ENCODE measurements around the gene MKRN1. TPM values are rescaled to one million over a fixed set of nuclear protein-coding genes. Genes with fewer than 3 reads are reported as not detected.
A peak's percentile ranks its signal among the peaks of the same experiment; 100 is the strongest.

The MKRN1 gene, protein sequence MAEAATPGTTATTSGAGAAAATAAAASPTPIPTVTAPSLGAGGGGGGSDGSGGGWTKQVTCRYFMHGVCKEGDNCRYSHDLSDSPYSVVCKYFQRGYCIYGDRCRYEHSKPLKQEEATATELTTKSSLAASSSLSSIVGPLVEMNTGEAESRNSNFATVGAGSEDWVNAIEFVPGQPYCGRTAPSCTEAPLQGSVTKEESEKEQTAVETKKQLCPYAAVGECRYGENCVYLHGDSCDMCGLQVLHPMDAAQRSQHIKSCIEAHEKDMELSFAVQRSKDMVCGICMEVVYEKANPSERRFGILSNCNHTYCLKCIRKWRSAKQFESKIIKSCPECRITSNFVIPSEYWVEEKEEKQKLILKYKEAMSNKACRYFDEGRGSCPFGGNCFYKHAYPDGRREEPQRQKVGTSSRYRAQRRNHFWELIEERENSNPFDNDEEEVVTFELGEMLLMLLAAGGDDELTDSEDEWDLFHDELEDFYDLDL
- polyA plus RNA-seq = 85.2 TPM
- long read RNA-seq, donor 1, transcript MKRN1-202 (5 exons, 1,601 nt) = major isoform, 6 of 10 reads
- long read RNA-seq, donor 1, partial matches to known transcripts = 0 of 10 reads
- long read RNA-seq, donor 1, other reads (novel, unspliced or antisense) = 0 of 10 reads
- long read RNA-seq, donor 2, transcript MKRN1-202 (5 exons, 1,601 nt) = minor isoform, 13 of 38 reads
- long read RNA-seq, donor 2, transcript MKRN1-201 (8 exons, 3,151 nt) = major isoform, 24 of 38 reads
- long read RNA-seq, donor 2, partial matches to known transcripts = 0 of 38 reads
- long read RNA-seq, donor 2, other reads (novel, unspliced or antisense) = 0 of 38 reads
- long read RNA-seq, donor 3, transcript MKRN1-201 (8 exons, 3,151 nt) = major isoform, 34 of 62 reads
- long read RNA-seq, donor 3, transcript MKRN1-202 (5 exons, 1,601 nt) = minor isoform, 24 of 62 reads
- long read RNA-seq, donor 3, partial matches to known transcripts = 0 of 62 reads
- long read RNA-seq, donor 3, other reads (novel, unspliced or antisense) = 0 of 62 reads
- long read RNA-seq, donor 4, partial matches to known transcripts = 0 of 3 reads
- long read RNA-seq, donor 4, other reads (novel, unspliced or antisense) = 0 of 3 reads
- long read RNA-seq, donor 5, transcript MKRN1-201 (8 exons, 3,151 nt) = major isoform, 9 of 14 reads
- long read RNA-seq, donor 5, transcript MKRN1-202 (5 exons, 1,601 nt) = minor isoform, 5 of 14 reads
- long read RNA-seq, donor 5, partial matches to known transcripts = 0 of 14 reads
- long read RNA-seq, donor 5, other reads (novel, unspliced or antisense) = 0 of 14 reads
- long read RNA-seq, donor 6, transcript MKRN1-201 (8 exons, 3,151 nt) = major isoform, 19 of 43 reads
- long read RNA-seq, donor 6, transcript MKRN1-202 (5 exons, 1,601 nt) = major isoform, 19 of 43 reads
- long read RNA-seq, donor 6, partial matches to known transcripts = 0 of 43 reads
- long read RNA-seq, donor 6, other reads (novel, unspliced or antisense) = 0 of 43 reads
- long read RNA-seq, donor 7, partial matches to known transcripts = 0 of 8 reads
- long read RNA-seq, donor 7, other reads (novel, unspliced or antisense) = 0 of 8 reads
- long read RNA-seq, donor 8, transcript MKRN1-201 (8 exons, 3,151 nt) = major isoform, 34 of 53 reads
- long read RNA-seq, donor 8, transcript MKRN1-202 (5 exons, 1,601 nt) = minor isoform, 16 of 53 reads
- long read RNA-seq, donor 8, partial matches to known transcripts = 0 of 53 reads
- long read RNA-seq, donor 8, other reads (novel, unspliced or antisense) = 0 of 53 reads
- long read RNA-seq, donor 9, transcript MKRN1-202 (5 exons, 1,601 nt) = minor isoform, 10 of 29 reads
- long read RNA-seq, donor 9, transcript MKRN1-201 (8 exons, 3,151 nt) = major isoform, 16 of 29 reads
- long read RNA-seq, donor 9, partial matches to known transcripts = 0 of 29 reads
- long read RNA-seq, donor 9, other reads (novel, unspliced or antisense) = 0 of 29 reads
- long read RNA-seq, donor 10, transcript MKRN1-201 (8 exons, 3,151 nt) = major isoform, 25 of 42 reads
- long read RNA-seq, donor 10, transcript MKRN1-202 (5 exons, 1,601 nt) = minor isoform, 15 of 42 reads
- long read RNA-seq, donor 10, partial matches to known transcripts = 0 of 42 reads
- long read RNA-seq, donor 10, other reads (novel, unspliced or antisense) = 0 of 42 reads
- long read RNA-seq, donor 11, transcript MKRN1-202 (5 exons, 1,601 nt) = minor isoform, 8 of 28 reads
- long read RNA-seq, donor 11, transcript MKRN1-201 (8 exons, 3,151 nt) = major isoform, 17 of 28 reads
- long read RNA-seq, donor 11, partial matches to known transcripts = 0 of 28 reads
- long read RNA-seq, donor 11, other reads (novel, unspliced or antisense) = 0 of 28 reads

DNA sequence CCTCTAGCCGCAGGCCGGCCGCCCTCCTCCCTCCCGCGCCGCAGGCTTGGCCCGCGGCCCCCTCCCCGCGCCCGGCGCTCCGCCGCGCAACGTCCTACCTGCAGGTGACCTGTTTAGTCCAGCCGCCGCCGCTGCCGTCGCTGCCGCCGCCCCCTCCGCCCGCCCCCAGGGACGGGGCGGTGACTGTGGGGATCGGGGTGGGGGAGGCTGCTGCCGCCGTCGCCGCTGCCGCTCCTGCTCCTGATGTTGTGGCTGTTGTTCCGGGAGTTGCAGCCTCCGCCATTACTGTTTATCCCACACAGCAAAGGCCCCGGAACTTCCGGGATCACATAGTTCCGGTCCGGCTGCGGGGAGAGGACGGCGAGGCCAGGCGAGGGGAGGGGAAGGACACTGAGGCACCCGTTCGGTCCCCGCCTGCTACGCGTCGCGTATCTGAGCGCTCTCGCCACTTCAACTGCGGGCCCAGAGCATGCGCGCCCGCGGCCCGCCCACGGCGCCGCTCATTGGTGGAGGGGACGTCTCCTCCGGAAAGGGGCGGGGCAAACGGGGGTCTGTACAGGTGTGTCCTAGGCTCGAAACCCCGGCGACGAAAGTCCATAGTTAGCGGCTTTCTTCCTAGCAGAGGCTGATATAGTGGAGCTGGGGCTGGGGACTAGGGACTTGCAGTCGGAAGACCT, at the start of gene MKRN1:
Gene MKRN1, minus strand, starts transcription at position 444 of the 677 bp plus-strand sequence. Its CDS starts 161 bp downstream, at position 283.
- Histone ChIP-seq H3K36me3 (ENCODE audit: control insufficient read depth, insufficient read depth, low read length) (no peaks in the 10 kb centered on the region), H3K4me1 (ENCODE audit: control insufficient read depth, insufficient read depth, low read length) (peaks cover 4% of the 10 kb centered on the region), H3K27me3 (ENCODE audit: control insufficient read depth, insufficient read depth, low read length) (no peaks in the 10 kb centered on the region), H3K4me3 (ENCODE audit: low read length) (peak within 1 kb of the TSS; percentile 97), H3K9me3 (ENCODE audit: control insufficient read depth, low read depth, low read length) (no peaks in the 10 kb centered on the region), H3K27ac (ENCODE audit: low read length) (peak within 1 kb of the TSS; percentile 95)
- WGBS (ENCODE audit: insufficient coverage, low lambda C conversion rate) = 0% methylated on average over 1 of the region's 71 CpGs
- peak; percentile 97 to 99 for DNase-seq

DNA sequence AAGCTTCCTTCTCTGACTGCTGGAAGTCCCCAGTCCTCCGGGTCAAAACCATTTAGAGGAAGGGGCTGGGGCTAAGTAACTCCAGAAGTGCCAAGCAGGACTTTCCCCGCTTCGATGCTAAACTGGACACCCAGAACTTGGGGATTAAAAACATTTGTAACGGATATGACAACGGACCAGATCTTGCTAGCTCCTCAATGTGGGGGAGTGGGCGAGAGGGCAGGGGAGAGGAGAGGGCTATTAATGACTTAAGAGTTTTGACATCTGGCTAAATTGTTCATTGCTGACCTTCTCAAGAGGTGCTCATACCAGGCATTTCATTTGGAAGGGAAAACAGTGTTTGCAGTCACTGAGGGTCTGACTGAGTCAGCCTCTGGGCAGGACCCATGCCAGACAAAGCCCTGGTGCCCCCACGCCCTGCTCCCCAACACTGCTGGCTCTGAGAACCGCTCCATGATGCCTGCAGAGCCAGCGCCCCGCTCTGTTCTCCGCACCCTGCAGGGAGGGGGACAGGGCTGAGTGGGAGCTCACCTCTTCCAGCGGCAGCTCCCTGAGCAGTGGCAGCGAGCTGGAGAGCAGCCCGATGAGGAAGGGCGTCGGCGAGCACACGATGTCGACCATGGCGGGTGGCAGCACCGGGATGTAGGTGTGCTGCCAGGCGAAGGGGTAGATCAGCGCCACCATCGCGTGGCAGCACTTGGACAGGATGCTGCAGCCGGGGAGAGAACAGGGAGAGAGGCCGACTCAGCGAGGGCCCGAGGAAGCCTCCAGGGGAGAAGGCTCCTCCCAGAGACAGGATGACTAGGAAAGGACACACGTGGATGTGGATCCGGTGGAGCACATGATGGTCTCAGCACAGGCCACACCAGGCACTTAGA, 47.7 kb upstream of the MKRN1 start:
- Histone ChIP-seq H3K9me3 (ENCODE audit: control insufficient read depth, low read depth, low read length) (no peaks in the 10 kb centered on the region), H3K27me3 (ENCODE audit: control insufficient read depth, insufficient read depth, low read length) (no peaks in the 10 kb centered on the region), H3K4me1 (ENCODE audit: control insufficient read depth, insufficient read depth, low read length) (no peaks in the 10 kb centered on the region), H3K27ac (ENCODE audit: low read length) (no peak overlapping the region), H3K4me3 (ENCODE audit: low read length) (no peak overlapping the region), H3K36me3 (ENCODE audit: control insufficient read depth, insufficient read depth, low read length) (peaks cover 8% of the 10 kb centered on the region)
- DNase-seq = no peak
- WGBS (ENCODE audit: insufficient coverage, low lambda C conversion rate) = 100% methylated on average over 2 of the region's 31 CpGs

DNA sequence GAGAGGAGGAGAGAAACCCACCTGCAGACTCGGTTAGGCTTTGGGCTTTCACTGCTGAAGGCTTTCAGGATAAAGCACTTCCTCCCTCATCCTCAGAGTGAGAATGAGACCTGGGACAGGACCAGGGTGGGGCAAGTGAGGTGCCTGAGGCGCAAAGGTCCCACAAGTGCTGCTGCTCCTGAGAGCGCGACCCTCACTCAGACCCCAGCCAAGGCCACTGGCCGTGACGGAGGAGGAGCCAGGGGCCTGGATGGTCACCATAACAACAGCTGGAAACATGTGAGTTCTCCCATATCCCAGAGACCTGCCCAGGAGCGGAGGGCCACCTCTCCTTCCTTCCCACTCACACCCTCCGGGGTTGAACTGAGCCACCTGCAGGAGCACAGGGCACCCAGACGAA, 46.9 kb upstream of the MKRN1 start:
- no peak overlapping the region for H3K27ac ChIP-seq (ENCODE audit: low read length)
- no peak for DNase-seq

DNA sequence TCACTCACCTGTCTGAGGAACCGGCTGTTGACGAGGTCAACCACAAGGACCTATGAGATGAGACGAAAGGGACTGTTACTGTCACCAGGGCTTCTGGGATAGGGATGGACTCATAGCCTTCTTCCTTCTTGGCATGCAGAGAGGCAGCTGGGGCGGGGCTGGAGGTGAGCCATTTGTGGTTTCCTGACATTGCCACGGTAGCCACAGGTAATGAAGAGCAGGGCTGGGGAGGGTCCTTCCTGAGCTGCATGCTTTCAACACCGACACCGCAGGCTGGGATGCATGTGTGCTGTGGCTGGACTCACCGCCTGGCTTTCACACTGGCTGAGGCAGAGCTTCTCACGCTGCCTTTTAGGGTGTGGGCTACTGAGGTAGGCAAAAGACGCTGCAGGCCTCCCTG, 46.4 kb upstream of the MKRN1 start:
- H3K4me1 ChIP-seq (ENCODE audit: control insufficient read depth, insufficient read depth, low read length) = no peaks in the 10 kb centered on the region
- WGBS (ENCODE audit: insufficient coverage, low lambda C conversion rate) = no CpG with 5 or more reads among the region's 10 CpGs
- no peaks in the 10 kb centered on the region for H3K27me3 ChIP-seq (ENCODE audit: control insufficient read depth, insufficient read depth, low read length)
- no peak overlapping the region for H3K27ac ChIP-seq (ENCODE audit: low read length)
- H3K4me3 ChIP-seq (ENCODE audit: low read length) = no peak overlapping the region
- H3K36me3 ChIP-seq (ENCODE audit: control insufficient read depth, insufficient read depth, low read length) = peaks cover 13% of the 10 kb centered on the region
- no peak for DNase-seq
- no peaks in the 10 kb centered on the region for H3K9me3 ChIP-seq (ENCODE audit: control insufficient read depth, low read depth, low read length)

More for the DNA sequence above, 46.9 kb upstream of the MKRN1 start:
- Histone ChIP-seq H3K36me3 (ENCODE audit: control insufficient read depth, insufficient read depth, low read length) (peaks cover 13% of the 10 kb centered on the region), H3K27me3 (ENCODE audit: control insufficient read depth, insufficient read depth, low read length) (no peaks in the 10 kb centered on the region), H3K4me1 (ENCODE audit: control insufficient read depth, insufficient read depth, low read length) (no peaks in the 10 kb centered on the region), H3K4me3 (ENCODE audit: low read length) (no peak overlapping the region), H3K9me3 (ENCODE audit: control insufficient read depth, low read depth, low read length) (no peaks in the 10 kb centered on the region)
- WGBS (ENCODE audit: insufficient coverage, low lambda C conversion rate) = no CpG with 5 or more reads among the region's 9 CpGs

DNA sequence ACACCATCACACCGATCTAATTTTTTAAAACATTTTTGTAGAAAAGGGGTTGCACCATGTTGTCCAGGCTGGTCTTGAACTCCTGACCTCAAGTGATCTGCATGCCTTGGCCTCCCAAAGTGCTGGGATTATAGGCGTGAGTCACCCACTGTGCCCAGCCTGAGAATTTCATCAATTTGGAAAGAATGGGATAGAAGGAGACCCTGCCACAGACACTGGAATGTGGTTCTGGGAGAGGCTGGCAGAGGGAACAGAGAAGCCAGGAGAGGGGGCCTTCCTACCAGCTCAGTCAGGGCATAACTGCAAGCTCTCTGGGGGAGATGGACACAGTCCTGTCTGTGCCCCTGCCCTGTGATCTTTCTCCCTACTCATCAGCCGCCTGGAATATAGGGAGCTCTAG, 42.1 kb upstream of the MKRN1 start:
- Histone ChIP-seq H3K36me3 (ENCODE audit: control insufficient read depth, insufficient read depth, low read length) (peaks cover 18% of the 10 kb centered on the region), H3K27ac (ENCODE audit: low read length) (no peak overlapping the region)

DNA sequence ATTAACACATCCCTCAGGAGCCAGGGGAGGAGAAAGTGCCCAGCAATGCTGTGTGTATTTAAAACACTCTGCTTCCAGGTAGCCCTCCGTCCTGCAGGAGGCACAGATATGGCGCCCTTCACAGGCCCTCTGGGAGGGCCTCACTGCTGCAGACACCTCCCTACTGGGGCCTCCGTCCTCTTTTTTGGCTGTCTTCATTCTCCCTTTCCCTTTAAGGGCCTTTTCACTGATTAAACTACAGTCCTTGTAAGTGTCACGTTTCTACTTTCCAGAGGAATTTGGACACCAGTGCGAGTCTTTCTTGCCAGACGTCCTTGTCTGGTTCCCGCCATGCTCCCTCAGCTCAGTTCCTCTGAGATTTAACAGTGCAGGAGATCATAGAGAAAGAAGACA, 39.7 kb upstream of the MKRN1 start:
- 73% methylated on average over 3 of the region's 7 CpGs for WGBS (ENCODE audit: insufficient coverage, low lambda C conversion rate)
- Histone ChIP-seq H3K27me3 (ENCODE audit: control insufficient read depth, insufficient read depth, low read length) (no peaks in the 10 kb centered on the region), H3K4me1 (ENCODE audit: control insufficient read depth, insufficient read depth, low read length) (no peaks in the 10 kb centered on the region), H3K4me3 (ENCODE audit: low read length) (no peak overlapping the region), H3K36me3 (ENCODE audit: control insufficient read depth, insufficient read depth, low read length) (peaks cover 13% of the 10 kb centered on the region), H3K9me3 (ENCODE audit: control insufficient read depth, low read depth, low read length) (no peaks in the 10 kb centered on the region), H3K27ac (ENCODE audit: low read length) (no peak overlapping the region)
- DNase-seq = no peak

More for the DNA sequence above, 42.1 kb upstream of the MKRN1 start:
- WGBS (ENCODE audit: insufficient coverage, low lambda C conversion rate) = no CpG with 5 or more reads among the region's 3 CpGs
- no peaks in the 10 kb centered on the region for H3K9me3 ChIP-seq (ENCODE audit: control insufficient read depth, low read depth, low read length)
- H3K4me1 ChIP-seq (ENCODE audit: control insufficient read depth, insufficient read depth, low read length) = no peaks in the 10 kb centered on the region
- DNase-seq = no peak
- no peak overlapping the region for H3K4me3 ChIP-seq (ENCODE audit: low read length)
- no peaks in the 10 kb centered on the region for H3K27me3 ChIP-seq (ENCODE audit: control insufficient read depth, insufficient read depth, low read length)

DNA sequence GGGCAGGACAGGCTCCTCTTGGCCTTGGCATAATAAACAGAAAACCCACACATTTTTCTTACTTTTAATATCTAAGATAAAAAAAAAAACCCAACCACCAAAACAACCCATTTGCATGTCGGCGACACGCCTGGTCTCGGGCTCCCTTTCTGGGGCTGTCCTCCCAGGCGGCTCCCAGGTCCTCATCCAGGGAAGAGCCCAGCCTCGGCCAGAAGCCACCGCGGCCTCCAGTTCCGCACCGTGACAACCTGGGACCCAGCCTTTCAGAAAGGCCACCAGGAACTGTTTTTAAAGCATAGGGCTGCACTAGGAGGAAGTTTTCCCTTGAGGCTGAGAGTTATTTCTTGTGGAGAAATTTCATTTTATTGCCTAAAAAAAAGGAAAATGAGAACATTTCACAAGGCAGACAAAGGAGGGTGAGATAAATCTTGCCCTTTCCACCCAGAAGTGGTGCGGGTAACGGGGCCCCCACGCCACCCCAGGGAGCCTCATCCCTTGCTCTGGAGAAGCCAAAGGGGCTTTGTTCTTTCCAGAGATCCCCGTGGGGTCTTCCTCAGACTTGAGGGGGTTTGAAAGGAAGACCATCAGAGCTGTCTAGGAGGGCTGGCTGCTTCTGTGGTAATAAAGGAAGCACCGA, 39.2 kb upstream of the MKRN1 start:
- Histone ChIP-seq H3K27ac (ENCODE audit: low read length) (no peak overlapping the region), H3K36me3 (ENCODE audit: control insufficient read depth, insufficient read depth, low read length) (peaks cover 13% of the 10 kb centered on the region), H3K4me3 (ENCODE audit: low read length) (no peak overlapping the region), H3K9me3 (ENCODE audit: control insufficient read depth, low read depth, low read length) (no peaks in the 10 kb centered on the region), H3K27me3 (ENCODE audit: control insufficient read depth, insufficient read depth, low read length) (no peaks in the 10 kb centered on the region), H3K4me1 (ENCODE audit: control insufficient read depth, insufficient read depth, low read length) (no peaks in the 10 kb centered on the region)
- no peak for DNase-seq
- no CpG with 5 or more reads among the region's 15 CpGs for WGBS (ENCODE audit: insufficient coverage, low lambda C conversion rate)

All from large intestine (tissue), 12 donors.